Cardiac muscle cell (in vitro differentiated cells and primary cell): ENCODE results near the gene SPATA16. TPM values are rescaled to one million over a fixed set of nuclear protein-coding genes. Genes with fewer than 3 reads are reported as not detected.
A peak's percentile ranks its signal among the peaks of the same experiment; 100 is the strongest.

ENCODE experiments used
- DNase-seq, 2 donors: peaks; one replicate each; pipeline versions ENCODE4 v3.0.0 to v3.0.0-alpha.2; 2010 to 2017; ENCODE audit warnings: low read depth in 1 of 2, low spot score in 1 of 2
- H3K27ac ChIP-seq: fragments of 200-600 bp; sonication (generic); 2 replicates; pipeline ENCODE4 v1.5.1; 2016
- H3K27me3 ChIP-seq: fragments of 200-600 bp; sonication (generic); 2 replicates; pipeline ENCODE4 v1.6.0; 2016; ENCODE audit warnings: control low read depth
- H3K36me3 ChIP-seq: fragments of 200-600 bp; sonication (generic); 2 replicates; pipeline ENCODE4 v1.5.1; 2016; ENCODE audit warnings: control low read depth
- H3K4me1 ChIP-seq: fragments of 200-600 bp; sonication (generic); 2 replicates; pipeline ENCODE4 v1.8.1; 2017; ENCODE audit warnings: low read depth, mild to moderate bottlenecking, mixed run types
- H3K4me3 ChIP-seq: fragments of 200-600 bp; sonication (generic); 2 replicates; pipeline ENCODE4 v1.5.1; 2016; ENCODE audit warnings: mild to moderate bottlenecking
- H3K9me3 ChIP-seq: fragments of 200-600 bp; sonication (generic); 2 replicates; pipeline ENCODE4 v1.5.1; 2017; ENCODE audit warnings: low read depth, mild to moderate bottlenecking, control low read depth
- CTCF ChIP-seq: IDR thresholded peaks from 2 replicates; pipeline ENCODE4 v1.5.1; 2012; ENCODE audit warnings: low read depth, mild to moderate bottlenecking, low read length
- polyA plus RNA-seq: library from polyadenylated mRNA; unstranded; fragments of >200 nt; fragmentation: Nextera tagmentation; extraction: Ambion mirVana; gene quantifications from 2 replicates; pipeline ENCODE4 v1.2.1, GENCODE V29; 2016
- total RNA-seq: library from RNA; depleted of rRNA; stranded (reverse); fragments of >200 nt; gene quantifications from 2 replicates; pipeline ENCODE4 v1.2.3, GENCODE V29; 2016

The SPATA16 gene
- total and polyA plus RNA-seq, 2 experiments from 2014 or later = not detected

- no peak for DNase-seq
- H3K4me1 ChIP-seq = no peaks in the 10 kb centered on the region
- no peak for TF ChIP-seq CTCF
These were observed 187.5 kb downstream of the SPATA16 start for GRCh38 chr3:172953571-172953970.

GRCh38 chr3:172951511-172951910 lies 189.5 kb downstream of the SPATA16 start:
- H3K36me3 ChIP-seq = no peaks in the 10 kb centered on the region
- no peak for TF ChIP-seq CTCF
- no peaks in the 10 kb centered on the region for H3K27me3 ChIP-seq
- no peak for DNase-seq
- no peaks in the 10 kb centered on the region for H3K9me3 ChIP-seq
- H3K4me1 ChIP-seq = no peaks in the 10 kb centered on the region
- H3K27ac ChIP-seq = no peak overlapping the region
- H3K4me3 ChIP-seq = no peak overlapping the region

More at GRCh38 chr3:172953571-172953970, 187.5 kb downstream of the SPATA16 start:
- Histone ChIP-seq H3K27me3 (no peaks in the 10 kb centered on the region), H3K27ac (no peak overlapping the region), H3K36me3 (no peaks in the 10 kb centered on the region), H3K4me3 (no peak overlapping the region), H3K9me3 (no peaks in the 10 kb centered on the region)

- H3K27me3 ChIP-seq = no peaks in the 10 kb centered on the region
- H3K4me3 ChIP-seq = no peak overlapping the region
- no peaks in the 10 kb centered on the region for H3K9me3 ChIP-seq
- H3K36me3 ChIP-seq = no peaks in the 10 kb centered on the region
- no peak for TF ChIP-seq CTCF
- H3K4me1 ChIP-seq = no peaks in the 10 kb centered on the region
- no peak overlapping the region for H3K27ac ChIP-seq
- no peak for DNase-seq
These were observed 195.0 kb downstream of the SPATA16 start for GRCh38 chr3:172946061-172946460.

GRCh38 chr3:172939651-172940293 lies 201.3 kb downstream of the SPATA16 start:
- H3K27ac ChIP-seq = peak overlapping the region; percentile 5
- DNase-seq = peak; percentile 52 to 78
- TF ChIP-seq CTCF = no peak

GRCh38 chr3:172938788-172939187 lies 202.2 kb downstream of the SPATA16 start:
- Histone ChIP-seq H3K36me3 (no peaks in the 10 kb centered on the region), H3K27ac (peak overlapping the region; percentile 5)

More at GRCh38 chr3:172939651-172940293, 201.3 kb downstream of the SPATA16 start:
- Histone ChIP-seq H3K27me3 (no peaks in the 10 kb centered on the region), H3K36me3 (no peaks in the 10 kb centered on the region), H3K4me3 (no peak overlapping the region), H3K4me1 (peaks cover 14% of the 10 kb centered on the region), H3K9me3 (no peaks in the 10 kb centered on the region)

More at GRCh38 chr3:172938788-172939187, 202.2 kb downstream of the SPATA16 start:
- TF ChIP-seq CTCF = no peak
- no peaks in the 10 kb centered on the region for H3K27me3 ChIP-seq
- H3K9me3 ChIP-seq = no peaks in the 10 kb centered on the region
- peaks cover 14% of the 10 kb centered on the region for H3K4me1 ChIP-seq
- H3K4me3 ChIP-seq = no peak overlapping the region
- DNase-seq = peak in 1 of 2 donors; percentile 29
